ENCODE results near the gene ARHGAP26.

DNA sequence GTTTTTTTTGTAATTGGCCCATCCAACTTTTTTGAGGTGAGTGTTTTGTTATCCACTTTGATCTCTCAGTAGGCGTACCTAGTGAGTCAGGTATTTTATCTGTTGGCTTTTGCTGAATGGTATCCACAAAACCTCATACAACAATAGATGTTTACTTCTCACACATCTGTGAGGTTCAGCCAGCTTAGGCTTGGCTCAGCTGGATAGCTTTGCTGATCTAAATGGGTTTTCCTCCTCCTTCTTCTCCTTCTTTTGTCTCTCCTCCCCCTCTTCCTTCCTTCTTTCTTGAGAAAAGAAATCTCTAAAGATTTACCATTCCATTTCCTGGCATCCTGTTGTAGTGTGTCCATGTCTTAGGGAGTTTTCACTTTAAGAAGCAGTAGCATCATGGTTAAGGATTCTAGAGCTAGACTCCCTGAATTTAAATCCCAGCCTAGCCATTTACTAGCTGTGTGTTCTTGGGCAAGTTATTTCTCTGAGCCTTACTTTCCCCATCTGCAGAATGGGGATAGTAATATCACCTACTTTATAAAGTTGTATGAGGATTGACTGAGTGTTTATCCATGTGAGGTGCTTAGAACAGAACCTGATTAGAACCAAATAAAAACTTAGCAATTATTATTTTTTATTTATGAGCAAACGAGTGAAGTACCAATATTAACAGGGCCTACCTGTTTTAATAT is 126.3 kb downstream of the ARHGAP26 start:
- TF ChIP-seq ZNF274 (IDR thresholded peaks at IDR 0.05; ENCODE audit: low read depth, low read length) = no peak
- TF ChIP-seq SUZ12 (IDR thresholded peaks at IDR 0.05; ENCODE audit: extremely low read depth, insufficient read depth, insufficient read length) = no peak

Data from NT2/D1 (cell line).